GM19372 (cell line): ENCODE data around the gene CHST2.

Source experiments
- ATAC-seq: cut with Tn5 transposase; IDR thresholded peaks from one replicate; pipeline ENCODE4 v1.9.1; 2021; ENCODE audit warnings: mild to moderate bottlenecking, low read depth, moderate library complexity; ENCODE audit not compliant: unreplicated experiment

CHST2 gene

GRCh38 chr3:143128227-143128955, 8.8 kb downstream of the CHST2 start:
- ATAC-seq = no peak

- ATAC-seq = no peak
Measured at GRCh38 chr3:143132246-143132980, 12.8 kb downstream of the CHST2 start.

- no peak for ATAC-seq
Measured at GRCh38 chr3:143134471-143134870, 14.9 kb downstream of the CHST2 start.

- ATAC-seq = no peak
Measured at GRCh38 chr3:143135150-143135549, 15.6 kb downstream of the CHST2 start.

GRCh38 chr3:143137435-143138036, 18.0 kb downstream of the CHST2 start:
- ATAC-seq = no peak

- ATAC-seq = no peak
Measured at GRCh38 chr3:143138953-143139352, 19.4 kb downstream of the CHST2 start.

- no peak for ATAC-seq
Measured at GRCh38 chr3:143139762-143140161, 20.2 kb downstream of the CHST2 start.

GRCh38 chr3:143140550-143140949, 21.0 kb downstream of the CHST2 start:
- no peak for ATAC-seq

GRCh38 chr3:143142354-143142753, 22.8 kb downstream of the CHST2 start:
- ATAC-seq = no peak

- ATAC-seq = no peak
Measured at GRCh38 chr3:143145906-143146305, 26.3 kb downstream of the CHST2 start.

- ATAC-seq = no peak
Measured at GRCh38 chr3:143146486-143147274, 27.1 kb downstream of the CHST2 start.

- ATAC-seq = no peak
Measured at GRCh38 chr3:143147707-143148106, 28.1 kb downstream of the CHST2 start.

- ATAC-seq = no peak
Measured at GRCh38 chr3:143150071-143150470, 30.5 kb downstream of the CHST2 start.

GRCh38 chr3:143151004-143151731, 31.6 kb downstream of the CHST2 start:
- no peak for ATAC-seq

- no peak for ATAC-seq
Measured at GRCh38 chr3:143152043-143152442, 32.5 kb downstream of the CHST2 start.

- ATAC-seq = no peak
Measured at GRCh38 chr3:143155756-143156155, 36.2 kb downstream of the CHST2 start.

- peak; percentile 56 for ATAC-seq
Measured at GRCh38 chr3:143158014-143158988, 38.7 kb downstream of the CHST2 start.

- no peak for ATAC-seq
Measured at GRCh38 chr3:143160437-143160836, 40.9 kb downstream of the CHST2 start.

- ATAC-seq = no peak
Measured at GRCh38 chr3:143163562-143164100, 44.1 kb downstream of the CHST2 start.
